ENCODE data around the gene PFN4. TPM values are rescaled to one million over a fixed set of nuclear protein-coding genes. Genes with fewer than 3 reads are reported as not detected.

The PFN4 gene
- polyA plus RNA-seq, 2 of the 4 experiments (the other 2 are of a cell fraction): 1.6 to 2.3 TPM

DNA sequence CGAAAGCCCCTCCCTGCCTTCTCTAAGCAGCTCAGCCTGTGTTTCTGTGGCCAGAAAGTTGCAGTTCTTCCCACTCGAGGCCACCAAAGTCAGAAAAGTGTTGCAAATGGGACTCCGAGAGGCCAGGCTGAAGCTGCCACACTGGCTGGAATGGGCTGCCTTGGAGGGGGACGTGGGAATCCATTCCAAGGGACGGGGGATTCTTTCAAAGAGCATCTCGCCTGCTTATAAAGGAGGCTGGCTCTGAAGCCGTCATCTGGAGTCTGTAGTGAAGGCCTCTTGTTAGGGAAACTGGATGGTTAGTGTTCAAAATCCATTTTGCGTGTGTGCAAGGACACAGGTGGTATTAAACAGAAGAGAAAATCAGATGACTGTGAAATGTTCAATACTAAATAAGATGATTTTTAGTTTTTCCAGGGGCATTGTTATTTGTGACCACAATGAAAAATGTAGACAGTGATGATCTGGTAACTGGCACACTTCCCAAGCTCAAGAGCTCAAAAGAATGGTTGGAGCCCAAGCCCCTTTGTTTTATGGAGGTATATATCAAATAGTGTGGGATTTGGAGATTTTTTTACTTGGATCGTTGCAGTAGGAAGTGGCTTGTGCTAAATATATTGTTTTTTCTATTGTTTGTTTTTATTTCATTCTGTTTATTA is 917 bp upstream of the PFN4 start:
- H3K4me1 ChIP-seq: peaks cover 18% of the 10 kb centered on the region; the same call in 2 of the 3 replicates
- ATAC-seq (peak; percentile 40 to 46; a peak in 5 of 6 replicates), FAIRE-seq (no peak), DNase-seq (ENCODE audit: low read depth in 1 of 2, low spot score in 1 of 2) (peak in 1 of 2 experiments; percentile 64)
- CTCF ChIA-PET: interaction anchor here (0.6 to 8.3 kb wide), 7 partner anchors 13 to 197 kb away, joined by 3 to 75 read pairs (median 3); partner anchors contain the start of genes ATAD2B and TP53I3
- no peaks in the 10 kb centered on the region for H3K9me3 ChIP-seq
- peak overlapping the region; percentile 72 for H3K4me3 ChIP-seq
- H3K4me2 ChIP-seq: peak overlapping the region; percentile 90
- WGBS (ENCODE audit: missing lambda C conversion rate): 13% methylated on average over 9 of the region's 9 CpGs
- H3K27ac ChIP-seq: peak overlapping the region; percentile 94 to 95
- POLR2A ChIA-PET: interaction anchor here (0.6 to 4.1 kb wide), 6 partner anchors 13 to 197 kb away, joined by 3 to 78 read pairs (median 4); partner anchors contain the start of genes ATAD2B, SF3B6 and TP53I3
- TF ChIP-seq, protein P1, sequence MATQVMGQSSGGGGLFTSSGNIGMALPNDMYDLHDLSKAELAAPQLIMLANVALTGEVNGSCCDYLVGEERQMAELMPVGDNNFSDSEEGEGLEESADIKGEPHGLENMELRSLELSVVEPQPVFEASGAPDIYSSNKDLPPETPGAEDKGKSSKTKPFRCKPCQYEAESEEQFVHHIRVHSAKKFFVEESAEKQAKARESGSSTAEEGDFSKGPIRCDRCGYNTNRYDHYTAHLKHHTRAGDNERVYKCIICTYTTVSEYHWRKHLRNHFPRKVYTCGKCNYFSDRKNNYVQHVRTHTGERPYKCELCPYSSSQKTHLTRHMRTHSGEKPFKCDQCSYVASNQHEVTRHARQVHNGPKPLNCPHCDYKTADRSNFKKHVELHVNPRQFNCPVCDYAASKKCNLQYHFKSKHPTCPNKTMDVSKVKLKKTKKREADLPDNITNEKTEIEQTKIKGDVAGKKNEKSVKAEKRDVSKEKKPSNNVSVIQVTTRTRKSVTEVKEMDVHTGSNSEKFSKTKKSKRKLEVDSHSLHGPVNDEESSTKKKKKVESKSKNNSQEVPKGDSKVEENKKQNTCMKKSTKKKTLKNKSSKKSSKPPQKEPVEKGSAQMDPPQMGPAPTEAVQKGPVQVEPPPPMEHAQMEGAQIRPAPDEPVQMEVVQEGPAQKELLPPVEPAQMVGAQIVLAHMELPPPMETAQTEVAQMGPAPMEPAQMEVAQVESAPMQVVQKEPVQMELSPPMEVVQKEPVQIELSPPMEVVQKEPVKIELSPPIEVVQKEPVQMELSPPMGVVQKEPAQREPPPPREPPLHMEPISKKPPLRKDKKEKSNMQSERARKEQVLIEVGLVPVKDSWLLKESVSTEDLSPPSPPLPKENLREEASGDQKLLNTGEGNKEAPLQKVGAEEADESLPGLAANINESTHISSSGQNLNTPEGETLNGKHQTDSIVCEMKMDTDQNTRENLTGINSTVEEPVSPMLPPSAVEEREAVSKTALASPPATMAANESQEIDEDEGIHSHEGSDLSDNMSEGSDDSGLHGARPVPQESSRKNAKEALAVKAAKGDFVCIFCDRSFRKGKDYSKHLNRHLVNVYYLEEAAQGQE (IDR thresholded peaks at IDR 0.05): 0 out of 2 replicates have a peak, but pooled peaks have one; percentile 17
- TF ChIP-seq E2F6 (IDR thresholded peaks at IDR 0.05; ENCODE audit: borderline replicate concordance, low read depth): 0 out of 2 replicates have a peak, but pooled peaks have one; percentile 4
- no peak for TF ChIP-seq RCOR1 (IDR thresholded peaks at IDR 0.05; ENCODE audit: low read depth, low read length)
- TF ChIP-seq MAZ (IDR thresholded peaks at IDR 0.05; ENCODE audit: borderline replicate concordance, low read depth, low read length): no peak
- TF ChIP-seq MAX (IDR thresholded peaks at IDR 0.05): no peak; the same call in 1 of the 2 replicates
- no peak for TF ChIP-seq MAFK (IDR thresholded peaks at IDR 0.05; ENCODE audit: partially characterized antibody)
- TF ChIP-seq HMGXB4 (CRISPR knock-in tag; IDR thresholded peaks at IDR 0.05; ENCODE audit: borderline replicate concordance): no peak
- TF ChIP-seq MYC (IDR thresholded peaks at IDR 0.05; ENCODE audit: borderline replicate concordance, low read length): no peak
- TF ChIP-seq SREBF2 (IDR thresholded peaks at IDR 0.05): no peak
- no peak for TF ChIP-seq HOXB5 (CRISPR knock-in tag; IDR thresholded peaks at IDR 0.05)
- no peak for TF ChIP-seq KDM1A (IDR thresholded peaks at IDR 0.05; ENCODE audit: low read depth)
- TF ChIP-seq KDM5A (IDR thresholded peaks at IDR 0.05): no peak
- no peak; the same call in 1 of the 2 replicates for TF ChIP-seq POLR2AphosphoS2 (conservative IDR thresholded peaks at IDR 0.05; ENCODE audit: low read length)

DNA sequence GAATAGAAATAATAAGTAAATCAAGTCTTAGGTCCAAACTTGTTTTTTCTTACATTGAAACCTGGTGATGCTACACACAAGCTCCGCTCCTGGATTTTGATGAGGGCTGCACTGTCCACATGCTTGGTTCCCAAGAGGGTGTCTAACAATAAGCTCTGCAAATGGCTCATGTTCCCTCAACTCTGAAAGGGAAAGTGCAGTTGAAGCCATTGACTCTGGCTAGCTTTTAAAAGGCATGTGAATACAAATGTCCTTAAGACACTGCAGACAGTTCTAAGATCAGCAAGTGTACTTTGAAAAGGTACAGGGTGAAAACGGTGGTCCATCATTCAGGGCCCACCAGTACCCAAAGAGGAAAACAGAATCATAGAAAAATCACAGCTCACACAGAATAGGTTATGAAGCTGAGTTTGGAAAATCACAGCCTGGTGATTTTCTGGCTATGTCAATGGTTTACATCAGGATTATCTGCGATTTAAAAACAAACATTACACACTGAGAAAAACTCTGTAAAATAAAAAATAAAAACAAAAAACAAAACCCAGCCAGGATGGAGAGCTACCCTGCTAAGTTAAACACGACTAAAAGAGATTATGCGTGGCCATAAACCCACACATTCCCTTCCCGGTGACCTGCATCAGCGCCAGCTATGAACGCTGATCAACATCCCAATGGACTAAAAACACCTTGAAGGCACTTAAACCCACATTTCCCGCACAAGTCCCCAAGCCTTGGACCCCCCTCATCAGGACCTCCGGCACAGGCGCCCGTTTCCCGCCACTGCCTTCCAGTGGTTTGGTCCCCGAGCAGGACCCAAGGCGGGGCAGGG is 554 bp downstream of the PFN4 start:
- Histone ChIP-seq H3K4me1 (peaks cover 24% of the 10 kb centered on the region; the same call in 2 of the 3 replicates), H3K9me3 (no peaks in the 10 kb centered on the region), H3K4me2 (peak overlapping the region; percentile 90), H3K27ac (peak overlapping the region; percentile 94 to 95), H3K4me3 (peak overlapping the region; percentile 72)
- DNase-seq (ENCODE audit: low read depth in 1 of 2, low spot score in 1 of 2): peak; percentile 18 to 20
- ChIA-PET POLR2A (interaction anchor here (0.7 to 4.1 kb wide), 7 partner anchors 11 to 196 kb away, joined by 3 to 78 read pairs (median 5); partner anchors contain the start of genes ATAD2B, SF3B6 and TP53I3), CTCF (interaction anchor here (1.1 to 8.3 kb wide), 3 partner anchors 11 to 196 kb away, joined by 5 to 75 read pairs (median 6); partner anchors contain the start of genes ATAD2B and TP53I3)
- 7% methylated on average over 15 of the region's 15 CpGs for WGBS (ENCODE audit: missing lambda C conversion rate)
- ATAC-seq: peak in 1 of 2 experiments; percentile 6; a peak in 2 of 6 replicates
- no peak for FAIRE-seq
- TF ChIP-seq HOXB13 (CRISPR knock-in tag; IDR thresholded peaks at IDR 0.05; ENCODE audit: low read depth) (no peak), NFE2L2 (conservative IDR thresholded peaks at IDR 0.05; ENCODE audit: low read length) (no peak), PHF8 (IDR thresholded peaks at IDR 0.05; ENCODE audit: borderline replicate concordance, low read depth) (no peak), CBX8 (IDR thresholded peaks at IDR 0.05) (no peak), RNF2 (IDR thresholded peaks at IDR 0.05; ENCODE audit: borderline replicate concordance, low read depth) (no peak), FOXS1 (CRISPR knock-in tag; IDR thresholded peaks at IDR 0.05) (no peak)
- TF ChIP-seq, protein P2, sequence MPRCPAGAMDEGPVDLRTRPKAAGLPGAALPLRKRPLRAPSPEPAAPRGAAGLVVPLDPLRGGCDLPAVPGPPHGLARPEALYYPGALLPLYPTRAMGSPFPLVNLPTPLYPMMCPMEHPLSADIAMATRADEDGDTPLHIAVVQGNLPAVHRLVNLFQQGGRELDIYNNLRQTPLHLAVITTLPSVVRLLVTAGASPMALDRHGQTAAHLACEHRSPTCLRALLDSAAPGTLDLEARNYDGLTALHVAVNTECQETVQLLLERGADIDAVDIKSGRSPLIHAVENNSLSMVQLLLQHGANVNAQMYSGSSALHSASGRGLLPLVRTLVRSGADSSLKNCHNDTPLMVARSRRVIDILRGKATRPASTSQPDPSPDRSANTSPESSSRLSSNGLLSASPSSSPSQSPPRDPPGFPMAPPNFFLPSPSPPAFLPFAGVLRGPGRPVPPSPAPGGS (IDR thresholded peaks at IDR 0.05): no peak
- TF ChIP-seq, protein P3, sequence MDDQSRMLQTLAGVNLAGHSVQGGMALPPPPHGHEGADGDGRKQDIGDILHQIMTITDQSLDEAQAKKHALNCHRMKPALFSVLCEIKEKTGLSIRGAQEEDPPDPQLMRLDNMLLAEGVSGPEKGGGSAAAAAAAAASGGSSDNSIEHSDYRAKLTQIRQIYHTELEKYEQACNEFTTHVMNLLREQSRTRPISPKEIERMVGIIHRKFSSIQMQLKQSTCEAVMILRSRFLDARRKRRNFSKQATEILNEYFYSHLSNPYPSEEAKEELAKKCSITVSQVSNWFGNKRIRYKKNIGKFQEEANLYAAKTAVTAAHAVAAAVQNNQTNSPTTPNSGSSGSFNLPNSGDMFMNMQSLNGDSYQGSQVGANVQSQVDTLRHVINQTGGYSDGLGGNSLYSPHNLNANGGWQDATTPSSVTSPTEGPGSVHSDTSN (IDR thresholded peaks at IDR 0.05): no peak
